ENCODE results near the gene SUFU.

GRCh38 chr10:102673819-102674511 lies 170.2 kb downstream of the SUFU start:
- no peak for TF ChIP-seq CTCF (IDR thresholded peaks at IDR 0.05; ENCODE audit: low read depth, low read length)
- TF ChIP-seq EZH2phosphoT487 (IDR thresholded peaks at IDR 0.05; ENCODE audit: low read depth) = no peak
